ENCODE results near the gene PIP4P1. TPM values are rescaled to one million over a fixed set of nuclear protein-coding genes. Genes with fewer than 3 reads are reported as not detected.
A peak's percentile ranks its signal among the peaks of the same experiment; 100 is the strongest.

PIP4P1 gene
- total RNA-seq, 1 experiment from 2014 or later, result 32.9 TPM

- Histone ChIP-seq H3K79me2 (ENCODE audit: low read length) (no peaks in the 10 kb centered on the region), H3K9me2 (replicated peaks; ENCODE audit: low read length) (no peaks in the 10 kb centered on the region), H3K4me2 (ENCODE audit: low read length) (peak overlapping the region; percentile 66), H3K4me3 (ENCODE audit: low read length) (peak overlapping the region; percentile 17; the same call in 1 of the 2 replicates), H3K27ac (ENCODE audit: low read length) (peak overlapping the region; percentile 87), H4K20me1 (ENCODE audit: low read length) (no peaks in the 10 kb centered on the region), H3F3A (ENCODE audit: low read length, unreplicated experiment) (peaks cover 3% of the 10 kb centered on the region), H2AFZ (ENCODE audit: low read length) (no peak overlapping the region), H3K9me3 (ENCODE audit: low read length) (no peaks in the 10 kb centered on the region), H3K4me1 (ENCODE audit: insufficient read depth, low read length) (peaks cover 32% of the 10 kb centered on the region), H3K9ac (ENCODE audit: low read length) (peak overlapping the region; percentile 35; the same call in 1 of the 2 replicates), H3K27me3 (ENCODE audit: low read length) (no peaks in the 10 kb centered on the region), H3K36me3 (ENCODE audit: low read depth, low read length) (no peaks in the 10 kb centered on the region)
- POLR2A ChIA-PET (ENCODE audit: unreplicated experiment), result interaction anchor here (0.9 kb wide), 1 partner anchor 38 kb away, joined by 3 read pairs; the partner anchor contains the start of gene APEX1
- CTCF ChIA-PET, result interaction anchor here (0.6 to 1.1 kb wide), 4 partner anchors 16 to 822 kb away, joined by 3 to 7 read pairs (median 4); no protein-coding TSS in a partner anchor
- TF ChIP-seq EZH2 (IDR thresholded peaks at IDR 0.05; ENCODE audit: low read length, unreplicated experiment) (no peak), CTCF (conservative IDR thresholded peaks at IDR 0.05; ENCODE audit: low read depth, low read length) (no peak), EZH2phosphoT487 (IDR thresholded peaks at IDR 0.05; ENCODE audit: borderline replicate concordance, low read length) (no peak)
- no TSS peak for BruUV-seq (replicated peaks)
- DNase-seq, result peak; percentile 91
- peak; percentile 43 for ATAC-seq
- intact Hi-C loops (cut with micrococcal nuclease), result no loop called here
Measured at GRCh38 chr14:20417250-20418186, 43.7 kb downstream of the PIP4P1 start.

GRCh38 chr14:20416223-20416622 is 45.0 kb downstream of the PIP4P1 start:
- no peak overlapping the region for H3K4me2 ChIP-seq (ENCODE audit: low read length)
- no peaks in the 10 kb centered on the region for H3K36me3 ChIP-seq (ENCODE audit: low read depth, low read length)
- TF ChIP-seq CTCF (conservative IDR thresholded peaks at IDR 0.05; ENCODE audit: low read depth, low read length), result no peak
- no peak for TF ChIP-seq EZH2 (IDR thresholded peaks at IDR 0.05; ENCODE audit: low read length, unreplicated experiment)
- TF ChIP-seq EZH2phosphoT487 (IDR thresholded peaks at IDR 0.05; ENCODE audit: borderline replicate concordance, low read length), result no peak
- H3K9me3 ChIP-seq (ENCODE audit: low read length), result no peaks in the 10 kb centered on the region
- H3K27ac ChIP-seq (ENCODE audit: low read length), result 0 out of 2 replicates have a peak overlapping the region, but pooled peaks have one; percentile 87
- no peaks in the 10 kb centered on the region for H3K27me3 ChIP-seq (ENCODE audit: low read length)
- H4K20me1 ChIP-seq (ENCODE audit: low read length), result no peaks in the 10 kb centered on the region
- ChIA-PET POLR2A (ENCODE audit: unreplicated experiment) (interaction anchor here (0.7 to 1.0 kb wide), 2 partner anchors 39 to 43 kb away, joined by 3 to 6 read pairs; partner anchors contain the start of genes APEX1 and OSGEP), CTCF (interaction anchor here (0.7 to 1.2 kb wide), 4 partner anchors 37 to 73 kb away, joined by 3 to 22 read pairs (median 9); partner anchors contain the start of genes APEX1, OSGEP, PARP2 and PIP4P1)
- H3K9me2 ChIP-seq (replicated peaks; ENCODE audit: low read length), result no peaks in the 10 kb centered on the region
- H3K4me1 ChIP-seq (ENCODE audit: insufficient read depth, low read length), result peaks cover 38% of the 10 kb centered on the region
- H3K79me2 ChIP-seq (ENCODE audit: low read length), result peaks cover 5% of the 10 kb centered on the region; the same call in 1 of the 2 replicates
- H3K4me3 ChIP-seq (ENCODE audit: low read length), result no peak overlapping the region
- ATAC-seq, result no peak
- peaks cover 3% of the 10 kb centered on the region for H3F3A ChIP-seq (ENCODE audit: low read length, unreplicated experiment)
- DNase-seq, result no peak
- no TSS peak for BruUV-seq (replicated peaks)
- intact Hi-C loops (cut with micrococcal nuclease), result no loop called here
- peak overlapping the region; percentile 10; the same call in 1 of the 2 replicates for H2AFZ ChIP-seq (ENCODE audit: low read length)
- H3K9ac ChIP-seq (ENCODE audit: low read length), result no peak overlapping the region
